ENCODE data around the gene CMIP. TPM values are rescaled to one million over a fixed set of nuclear protein-coding genes. Genes with fewer than 3 reads are reported as not detected.
"Not testable (repeated sequence)": the region's sequence is repeated elsewhere in the genome, so short reads cannot be mapped to it uniquely, and the experiment has no call there.

Gene CMIP
- total RNA-seq, 1 donor from 2014 or later: 72.7 TPM

GRCh38 chr16:81717662-81718189 lies 273.1 kb downstream of the CMIP start:
- ATAC-seq (no peak), DNase-seq (ENCODE audit: low spot score) (no peak)
- intact Hi-C loops (cut with DNase I): no loop called here

- intact Hi-C loops (cut with DNase I): no loop called here
- DNase-seq (ENCODE audit: low spot score) (no peak), ATAC-seq (peak; percentile 23)
These were observed 274.0 kb downstream of the CMIP start for GRCh38 chr16:81718637-81719036.

GRCh38 chr16:81719993-81720392 lies 275.4 kb downstream of the CMIP start:
- intact Hi-C loops (cut with DNase I): loop anchor here (5.0 to 10.0 kb wide), 2 partner anchors 95 to 318 kb away; no protein-coding TSS in a partner anchor
- no peak for ATAC-seq
- no peak for DNase-seq (ENCODE audit: low spot score)

GRCh38 chr16:81720973-81721906 lies 276.6 kb downstream of the CMIP start:
- DNase-seq (ENCODE audit: low spot score): no peak
- ATAC-seq: no peak
- intact Hi-C loops (cut with DNase I): loop anchor here (5.0 to 10.0 kb wide), 2 partner anchors 96 to 319 kb away; no protein-coding TSS in a partner anchor

GRCh38 chr16:81723098-81723723 lies 278.6 kb downstream of the CMIP start:
- intact Hi-C loops (cut with DNase I): loop anchor here (5.0 to 10.0 kb wide), 2 partner anchors 98 to 321 kb away; no protein-coding TSS in a partner anchor
- DNase-seq (ENCODE audit: low spot score) (no peak), ATAC-seq (peak; percentile 93)

- intact Hi-C loops (cut with DNase I): loop anchor here (10.0 kb wide), 1 partner anchor 104 kb away; no protein-coding TSS in a partner anchor
- DNase-seq (ENCODE audit: low spot score) (no peak), ATAC-seq (no peak)
These were observed 283.8 kb downstream of the CMIP start for GRCh38 chr16:81728435-81728834.

- ATAC-seq (no peak), DNase-seq (ENCODE audit: low spot score) (no peak)
- intact Hi-C loops (cut with DNase I): loop anchor here (10.0 kb wide), 1 partner anchor 105 kb away; no protein-coding TSS in a partner anchor
These were observed 284.8 kb downstream of the CMIP start for GRCh38 chr16:81729451-81729850.

GRCh38 chr16:81730090-81731051 lies 285.8 kb downstream of the CMIP start:
- ATAC-seq (peak; percentile 98), DNase-seq (ENCODE audit: low spot score) (peak; percentile 94)
- intact Hi-C loops (cut with DNase I): no loop called here

GRCh38 chr16:81731649-81732048 lies 287.0 kb downstream of the CMIP start:
- ATAC-seq (no peak), DNase-seq (ENCODE audit: low spot score) (no peak)
- intact Hi-C loops (cut with DNase I): no loop called here

- ATAC-seq (no peak), DNase-seq (ENCODE audit: low spot score) (no peak)
- intact Hi-C loops (cut with DNase I): no loop called here
These were observed 288.1 kb downstream of the CMIP start for GRCh38 chr16:81732699-81733098.

GRCh38 chr16:81733295-81733694 lies 288.7 kb downstream of the CMIP start:
- no peak for ATAC-seq
- intact Hi-C loops (cut with DNase I): no loop called here
- DNase-seq (ENCODE audit: low spot score): no peak

GRCh38 chr16:81734632-81735434 lies 290.2 kb downstream of the CMIP start:
- ATAC-seq (no peak), DNase-seq (ENCODE audit: low spot score) (no peak)
- intact Hi-C loops (cut with DNase I): no loop called here

- ATAC-seq (peak; percentile 91), DNase-seq (ENCODE audit: low spot score) (peak; percentile 90)
- intact Hi-C loops (cut with DNase I): no loop called here
These were observed 293.4 kb downstream of the CMIP start for GRCh38 chr16:81737885-81738536.

- intact Hi-C loops (cut with DNase I): no loop called here
- ATAC-seq: peak; percentile 74
- DNase-seq (ENCODE audit: low spot score): peak; percentile 77
These were observed 294.3 kb downstream of the CMIP start for GRCh38 chr16:81738783-81739496.

GRCh38 chr16:81739503-81739902 lies 294.9 kb downstream of the CMIP start:
- no peak for DNase-seq (ENCODE audit: low spot score)
- intact Hi-C loops (cut with DNase I): no loop called here

GRCh38 chr16:81740169-81740568 lies 295.6 kb downstream of the CMIP start:
- intact Hi-C loops (cut with DNase I): no loop called here
- DNase-seq (ENCODE audit: low spot score) (no peak), ATAC-seq (no peak)

More at GRCh38 chr16:81739503-81739902, 294.9 kb downstream of the CMIP start:
- no peak for ATAC-seq

- intact Hi-C loops (cut with DNase I); DNase-seq (ENCODE audit: low spot score); ATAC-seq: not testable (repeated sequence)
These were observed 296.8 kb downstream of the CMIP start for GRCh38 chr16:81741430-81741770.
